ENCODE results near the gene KIF12.

GRCh38 chr9:114090798-114091197 lies 8.3 kb downstream of the KIF12 start:
- TF ChIP-seq GATA3 (IDR thresholded peaks at IDR 0.05; ENCODE audit: low read depth, low read length) = no peak
- TF ChIP-seq GATA2 (IDR thresholded peaks at IDR 0.05; ENCODE audit: low read depth, low read length) = no peak

All from SH-SY5Y (cell line).